Adrenal gland (tissue), 5 donors: ENCODE measurements around the gene CRELD2.

Experiments used
- POLR2A ChIP-seq, 2 donors: fragments of 450-650 bp; IDR thresholded peaks; one replicate each; pipeline ENCODE4 v1.6.1; 2017; ENCODE audit warnings: antibody characterized with exemption in 2 of 2, mild to moderate bottlenecking in 2 of 2, moderate library complexity in 1 of 2
- TF ChIP-seq, protein P1 (sequence below), 6 experiments: fragments of 450-650 bp in 4 of 6; fragments of 200-600 bp in 2 of 6; sonication (generic) in 1 of 6; IDR thresholded peaks; 1 replicate in 5 of 6; 2 replicates in 1 of 6; pipeline versions ENCODE4 v1.5.1 to v1.8.0; 2016 to 2021; ENCODE audit warnings: antibody characterized with exemption in 6 of 6, mild to moderate bottlenecking in 2 of 6, moderate library complexity in 1 of 6
- donor health status: DM: no; HTN: no; CAD: no.

DNA sequence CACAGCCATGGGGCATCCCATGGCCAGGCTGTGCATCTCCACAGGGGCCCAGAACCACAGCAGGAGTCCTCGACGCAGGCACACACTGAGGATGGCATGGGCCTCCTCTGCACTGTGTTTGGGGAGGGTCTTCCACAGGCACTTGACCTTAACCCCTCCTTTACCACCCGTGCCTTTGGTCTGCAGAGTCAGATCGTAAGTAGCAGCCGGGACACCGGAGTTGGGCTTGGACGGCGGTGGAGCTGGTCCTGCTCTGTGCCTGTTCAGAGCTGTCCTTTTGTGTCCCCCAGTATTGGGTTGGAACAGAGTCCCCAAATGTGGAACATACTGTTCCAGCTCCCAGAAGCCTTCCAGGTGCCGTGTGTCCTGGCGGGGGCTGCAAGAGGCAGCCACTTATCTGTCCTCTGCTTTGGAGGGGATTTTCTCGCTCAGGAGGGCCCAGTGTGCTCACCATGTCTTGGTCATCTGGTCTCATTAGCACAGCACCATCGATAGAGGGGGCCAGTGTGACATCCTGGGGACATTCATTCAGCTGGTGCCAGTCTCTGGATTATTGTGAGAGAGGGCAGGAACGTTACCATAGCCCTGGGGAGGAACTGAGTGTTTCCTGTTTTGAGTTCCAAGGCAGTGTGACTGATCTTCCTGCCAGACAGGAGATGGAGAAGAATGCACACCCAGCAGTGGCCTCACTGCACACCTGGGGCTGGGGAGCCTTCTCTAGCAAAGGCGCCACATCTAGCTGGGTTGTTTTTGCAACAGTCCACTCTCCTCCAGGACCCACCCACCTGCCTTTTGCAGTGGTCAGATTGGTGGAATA lies 12.4 kb downstream of the CRELD2 start:
- TF ChIP-seq POLR2A (IDR thresholded peaks at IDR 0.05), result no peak
- TF ChIP-seq, protein P1, sequence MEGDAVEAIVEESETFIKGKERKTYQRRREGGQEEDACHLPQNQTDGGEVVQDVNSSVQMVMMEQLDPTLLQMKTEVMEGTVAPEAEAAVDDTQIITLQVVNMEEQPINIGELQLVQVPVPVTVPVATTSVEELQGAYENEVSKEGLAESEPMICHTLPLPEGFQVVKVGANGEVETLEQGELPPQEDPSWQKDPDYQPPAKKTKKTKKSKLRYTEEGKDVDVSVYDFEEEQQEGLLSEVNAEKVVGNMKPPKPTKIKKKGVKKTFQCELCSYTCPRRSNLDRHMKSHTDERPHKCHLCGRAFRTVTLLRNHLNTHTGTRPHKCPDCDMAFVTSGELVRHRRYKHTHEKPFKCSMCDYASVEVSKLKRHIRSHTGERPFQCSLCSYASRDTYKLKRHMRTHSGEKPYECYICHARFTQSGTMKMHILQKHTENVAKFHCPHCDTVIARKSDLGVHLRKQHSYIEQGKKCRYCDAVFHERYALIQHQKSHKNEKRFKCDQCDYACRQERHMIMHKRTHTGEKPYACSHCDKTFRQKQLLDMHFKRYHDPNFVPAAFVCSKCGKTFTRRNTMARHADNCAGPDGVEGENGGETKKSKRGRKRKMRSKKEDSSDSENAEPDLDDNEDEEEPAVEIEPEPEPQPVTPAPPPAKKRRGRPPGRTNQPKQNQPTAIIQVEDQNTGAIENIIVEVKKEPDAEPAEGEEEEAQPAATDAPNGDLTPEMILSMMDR (IDR thresholded peaks at IDR 0.05), result peak; percentile 19 to 73 (median 60)
